PC-3 (cell line): ENCODE data around the gene CERS1. TPM values are rescaled to one million over a fixed set of nuclear protein-coding genes. Genes with fewer than 3 reads are reported as not detected.
A peak's percentile ranks its signal among the peaks of the same experiment; 100 is the strongest.

Source experiments
- ATAC-seq: fragments of 200-7000 bp; cut with Tn5 transposase; 2 replicates; pipeline ENCODE4 v1.9.1; 2020; ENCODE audit warnings: mild to moderate bottlenecking, moderate library complexity
- BruUV-seq: library from RNA; stranded (reverse); fragments of 400-500 nt; replicated peaks from 2 replicates; lab custom pipeline; 2021; lab: Mats Ljungman, UMichigan
- CTCF ChIA-PET: fragments of 300-600 bp; sonication (Branson Sonifier 250); formaldehyde crosslinking; loops from one replicate; lab custom pipeline; 2022; ENCODE audit warnings: antibody characterized with exemption; lab: Charles Lee
- POLR2A ChIA-PET: fragments of 300-600 bp; sonication (Branson Sonifier 250); formaldehyde crosslinking; loops from one replicate; lab custom pipeline; 2022; ENCODE audit warnings: antibody characterized with exemption; ENCODE audit not compliant: unreplicated experiment; lab: Charles Lee
- DNase-seq: peaks from one replicate; pipeline ENCODE4 v3.0.0-alpha.2; 2015
- H2AFZ ChIP-seq: fragments of 300-600 bp; sonication (generic); 2 replicates; pipeline ENCODE4 v1.6.0; 2016; ENCODE audit warnings: antibody characterized with exemption, low read length
- H3F3A ChIP-seq: fragments of 300-600 bp; sonication (generic); one replicate; pipeline ENCODE4 v1.6.0; 2017; ENCODE audit warnings: antibody characterized with exemption, low read length, control low read depth, mild to moderate bottlenecking; ENCODE audit not compliant: unreplicated experiment
- H3K27ac ChIP-seq: fragments of 300-600 bp; sonication (generic); 2 replicates; pipeline ENCODE4 v1.5.1; 2016; ENCODE audit warnings: mild to moderate bottlenecking, low read length
- H3K27me3 ChIP-seq: fragments of 300-600 bp; sonication (generic); 2 replicates; pipeline ENCODE4 v1.6.1; 2016; ENCODE audit warnings: low read length, mixed read lengths
- H3K36me3 ChIP-seq: fragments of 300-600 bp; sonication (generic); 2 replicates; pipeline ENCODE4 v1.6.1; 2016; ENCODE audit warnings: low read depth, mixed run types, low read length, mixed read lengths
- H3K4me1 ChIP-seq: fragments of 300-600 bp; sonication (generic); 2 replicates; pipeline ENCODE4 v1.5.1; 2016; ENCODE audit warnings: low read length; ENCODE audit not compliant: insufficient read depth
- H3K4me2 ChIP-seq: fragments of 300-600 bp; sonication (generic); 2 replicates; pipeline ENCODE4 v1.6.0; 2016; ENCODE audit warnings: low read length
- H3K4me3 ChIP-seq: fragments of 300-600 bp; sonication (generic); 2 replicates; pipeline ENCODE4 v1.5.1; 2016; ENCODE audit warnings: mild to moderate bottlenecking, low read length, mixed read lengths
- H3K79me2 ChIP-seq: fragments of 300-600 bp; sonication (generic); 2 replicates; pipeline ENCODE4 v1.6.1; 2017; ENCODE audit warnings: low read length, mixed read lengths
- H3K9ac ChIP-seq: fragments of 300-600 bp; sonication (generic); 2 replicates; pipeline ENCODE4 v1.6.0; 2016; ENCODE audit warnings: mild to moderate bottlenecking, low read length
- H3K9me2 ChIP-seq: fragments of 300-600 bp; sonication (generic); replicated peaks from 2 replicates; pipeline ENCODE4 v1.6.1; 2016; ENCODE audit warnings: mixed run types, low read length, mixed read lengths
- H3K9me3 ChIP-seq: fragments of 300-600 bp; sonication (generic); 2 replicates; pipeline ENCODE4 v1.6.1; 2016; ENCODE audit warnings: low read length, mixed read lengths
- H4K20me1 ChIP-seq: fragments of 300-600 bp; sonication (generic); 2 replicates; pipeline ENCODE4 v1.6.1; 2016; ENCODE audit warnings: low read length, mixed read lengths
- EZH2 ChIP-seq: fragments of 300-600 bp; sonication (generic); IDR thresholded peaks from one replicate; pipeline ENCODE4 v1.6.1; 2017; ENCODE audit warnings: antibody characterized with exemption, mild to moderate bottlenecking, low read length; ENCODE audit not compliant: unreplicated experiment
- EZH2phosphoT487 ChIP-seq: fragments of 300-600 bp; sonication (generic); IDR thresholded peaks from 2 replicates; pipeline ENCODE4 v1.6.1; 2018; ENCODE audit warnings: mild to moderate bottlenecking, antibody characterized with exemption, low read length, borderline replicate concordance
- intact Hi-C: fragments of 100-400 bp; cut with micrococcal nuclease; formaldehyde crosslinking; loops from 2 replicates; pipeline ENCODE4 v1.9.0; 2023
- total RNA-seq: library from RNA; depleted of rRNA; stranded (reverse); fragments of >200 nt; gene quantifications from 2 replicates; pipeline ENCODE4 v1.2.3, GENCODE V29; 2014
- TF ChIP-seq, protein P1 (sequence below): fragments of 300-600 bp; sonication (generic); conservative IDR thresholded peaks from 2 replicates; pipeline ENCODE4 v1.5.1; 2017; ENCODE audit warnings: antibody characterized with exemption, low read depth, mild to moderate bottlenecking, low read length

CERS1 gene
- total RNA-seq, 1 experiment from 2014 or later = 0.95 TPM

DNA sequence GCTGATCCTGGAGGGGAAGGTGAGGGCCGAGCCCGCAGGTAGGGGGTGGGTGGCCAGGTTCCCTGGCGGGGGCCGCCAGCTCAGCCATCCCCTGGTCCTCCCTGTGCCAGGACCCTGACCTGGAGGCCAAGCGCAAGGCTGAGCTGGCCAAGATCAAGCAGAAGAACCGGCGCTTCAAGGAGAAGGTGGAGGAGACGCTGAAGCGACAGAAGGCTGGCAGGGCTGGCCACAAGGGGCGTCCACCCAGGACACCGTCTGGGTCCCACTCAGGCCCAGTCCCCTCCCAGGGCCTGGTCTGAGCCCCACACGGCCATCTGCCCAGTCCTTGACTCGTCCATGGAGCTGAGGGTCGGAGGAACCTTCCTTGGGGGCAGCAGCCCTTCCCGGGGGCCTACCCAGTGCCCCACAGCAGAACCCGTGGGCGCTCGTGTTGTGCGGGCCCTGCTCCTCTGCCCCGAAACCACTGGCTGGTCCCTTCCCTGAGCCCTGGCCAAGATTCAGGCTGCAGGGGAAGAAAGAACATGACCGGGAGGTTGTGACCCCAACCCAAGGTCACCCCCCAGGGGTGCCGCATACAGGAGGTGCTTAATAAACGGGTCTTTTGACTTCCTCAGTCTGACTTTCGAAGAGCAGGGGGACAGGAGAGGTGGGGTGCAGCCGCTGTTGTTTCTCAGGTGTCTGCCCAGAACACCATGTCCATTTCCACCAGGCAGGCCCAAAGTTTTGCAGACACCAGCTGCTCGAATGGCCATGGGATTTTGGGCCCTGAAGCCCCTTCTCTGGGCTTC lies 32.3 kb upstream of the CERS1 start:
- ATAC-seq (no peak), DNase-seq (no peak)
- H2AFZ ChIP-seq = no peak overlapping the region
- H3K27ac ChIP-seq = no peak overlapping the region
- H3K27me3 ChIP-seq = no peaks in the 10 kb centered on the region
- no peak overlapping the region for H3K4me2 ChIP-seq
- no peaks in the 10 kb centered on the region for H3K9me2 ChIP-seq
- no peak overlapping the region for H3K4me3 ChIP-seq
- no peak overlapping the region for H3K9ac ChIP-seq
- no peaks in the 10 kb centered on the region for H3K79me2 ChIP-seq
- H4K20me1 ChIP-seq = no peaks in the 10 kb centered on the region
- ChIA-PET CTCF (no interaction called here), POLR2A (interaction anchor here (0.5 to 1.6 kb wide), 2 partner anchors 9 to 58 kb away, joined by 3 to 7 read pairs; partner anchors contain the start of gene COPE)
- H3K9me3 ChIP-seq = no peaks in the 10 kb centered on the region
- H3K36me3 ChIP-seq = peaks cover 28% of the 10 kb centered on the region; the same call in 1 of the 2 replicates
- H3F3A ChIP-seq = no peaks in the 10 kb centered on the region
- no peak for TF ChIP-seq EZH2
- TF ChIP-seq, protein P1, sequence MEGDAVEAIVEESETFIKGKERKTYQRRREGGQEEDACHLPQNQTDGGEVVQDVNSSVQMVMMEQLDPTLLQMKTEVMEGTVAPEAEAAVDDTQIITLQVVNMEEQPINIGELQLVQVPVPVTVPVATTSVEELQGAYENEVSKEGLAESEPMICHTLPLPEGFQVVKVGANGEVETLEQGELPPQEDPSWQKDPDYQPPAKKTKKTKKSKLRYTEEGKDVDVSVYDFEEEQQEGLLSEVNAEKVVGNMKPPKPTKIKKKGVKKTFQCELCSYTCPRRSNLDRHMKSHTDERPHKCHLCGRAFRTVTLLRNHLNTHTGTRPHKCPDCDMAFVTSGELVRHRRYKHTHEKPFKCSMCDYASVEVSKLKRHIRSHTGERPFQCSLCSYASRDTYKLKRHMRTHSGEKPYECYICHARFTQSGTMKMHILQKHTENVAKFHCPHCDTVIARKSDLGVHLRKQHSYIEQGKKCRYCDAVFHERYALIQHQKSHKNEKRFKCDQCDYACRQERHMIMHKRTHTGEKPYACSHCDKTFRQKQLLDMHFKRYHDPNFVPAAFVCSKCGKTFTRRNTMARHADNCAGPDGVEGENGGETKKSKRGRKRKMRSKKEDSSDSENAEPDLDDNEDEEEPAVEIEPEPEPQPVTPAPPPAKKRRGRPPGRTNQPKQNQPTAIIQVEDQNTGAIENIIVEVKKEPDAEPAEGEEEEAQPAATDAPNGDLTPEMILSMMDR = no peak
- no peak for TF ChIP-seq EZH2phosphoT487
- intact Hi-C loops = no loop called here
- H3K4me1 ChIP-seq = no peaks in the 10 kb centered on the region
- TSS peak; percentile 45 for BruUV-seq

DNA sequence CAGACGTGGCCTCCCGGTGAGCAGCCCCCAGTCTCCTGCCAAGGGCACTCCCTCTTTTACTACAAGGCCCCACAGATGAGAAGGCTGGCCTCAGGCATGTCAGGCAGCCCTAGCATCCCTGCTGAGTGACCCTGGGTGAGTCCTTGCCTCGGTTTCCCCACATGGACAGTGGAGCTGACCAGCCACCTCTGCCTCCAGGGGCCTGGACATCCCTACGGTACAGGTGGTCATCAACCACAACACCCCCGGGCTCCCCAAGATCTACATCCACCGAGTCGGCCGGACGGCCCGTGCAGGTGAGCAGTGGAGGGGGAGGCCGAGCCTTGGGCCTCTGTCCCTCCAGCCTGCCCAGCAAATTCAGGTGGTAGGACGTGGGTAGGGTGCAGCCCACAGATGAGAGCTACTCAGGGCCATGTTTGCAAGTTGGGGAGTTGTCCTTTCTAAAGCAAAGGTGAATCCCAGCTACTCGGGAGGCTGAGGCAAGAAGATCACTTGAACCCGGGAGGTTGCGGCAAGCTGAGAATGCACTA lies 28.8 kb upstream of the CERS1 start:
- peaks cover 19% of the 10 kb centered on the region for H3K79me2 ChIP-seq
- CTCF ChIA-PET = no interaction called here
- H3K9ac ChIP-seq = no peak overlapping the region
- peaks cover 5% of the 10 kb centered on the region for H3K4me1 ChIP-seq
- H2AFZ ChIP-seq = no peak overlapping the region
- no peaks in the 10 kb centered on the region for H3K27me3 ChIP-seq
- H3K27ac ChIP-seq = no peak overlapping the region
- H3F3A ChIP-seq = no peaks in the 10 kb centered on the region
- no peak for DNase-seq
- intact Hi-C loops = no loop called here
- H4K20me1 ChIP-seq = no peaks in the 10 kb centered on the region
- H3K9me2 ChIP-seq = no peaks in the 10 kb centered on the region
- no peak for ATAC-seq
- POLR2A ChIA-PET = no interaction called here
- TF ChIP-seq, protein P1 = no peak
- TF ChIP-seq EZH2phosphoT487 (no peak), EZH2 (no peak)
- no TSS peak for BruUV-seq
- H3K4me2 ChIP-seq = no peak overlapping the region
- H3K36me3 ChIP-seq = peaks cover 40% of the 10 kb centered on the region
- no peak overlapping the region for H3K4me3 ChIP-seq
- H3K9me3 ChIP-seq = no peaks in the 10 kb centered on the region
